MM.1S (cell line): ENCODE results near the gene PLCH1.

Experiments used
- EZH2phosphoT487 ChIP-seq: fragments of 300-600 bp; sonication (generic); IDR thresholded peaks from 2 replicates; pipeline ENCODE4 v1.6.1; 2018; ENCODE audit warnings: antibody characterized with exemption, low read length
- TF ChIP-seq, protein P1 (sequence below): fragments of 300-600 bp; sonication (generic); IDR thresholded peaks from 2 replicates; pipeline ENCODE4 v1.5.1; 2016; ENCODE audit warnings: antibody characterized with exemption, low read length, mixed read lengths

DNA sequence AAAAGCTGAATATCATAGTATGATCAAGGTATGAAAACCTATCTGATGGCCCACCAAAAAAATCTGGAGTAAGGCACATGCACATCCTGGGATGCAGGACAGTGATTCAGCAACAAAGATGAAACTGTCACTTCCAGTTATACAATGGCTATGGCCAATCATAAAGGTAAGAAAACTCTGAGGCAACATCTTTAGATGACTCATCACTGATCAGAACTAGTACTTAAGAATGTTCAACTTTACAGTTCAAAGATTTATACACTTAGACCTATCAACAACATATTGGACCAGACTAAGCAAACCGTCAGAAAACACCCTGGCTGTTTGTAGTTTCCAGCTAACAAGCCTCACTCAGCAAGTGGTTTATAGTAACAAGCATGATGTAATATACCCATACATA lies 21.3 kb upstream of the PLCH1 start:
- TF ChIP-seq, protein P1, sequence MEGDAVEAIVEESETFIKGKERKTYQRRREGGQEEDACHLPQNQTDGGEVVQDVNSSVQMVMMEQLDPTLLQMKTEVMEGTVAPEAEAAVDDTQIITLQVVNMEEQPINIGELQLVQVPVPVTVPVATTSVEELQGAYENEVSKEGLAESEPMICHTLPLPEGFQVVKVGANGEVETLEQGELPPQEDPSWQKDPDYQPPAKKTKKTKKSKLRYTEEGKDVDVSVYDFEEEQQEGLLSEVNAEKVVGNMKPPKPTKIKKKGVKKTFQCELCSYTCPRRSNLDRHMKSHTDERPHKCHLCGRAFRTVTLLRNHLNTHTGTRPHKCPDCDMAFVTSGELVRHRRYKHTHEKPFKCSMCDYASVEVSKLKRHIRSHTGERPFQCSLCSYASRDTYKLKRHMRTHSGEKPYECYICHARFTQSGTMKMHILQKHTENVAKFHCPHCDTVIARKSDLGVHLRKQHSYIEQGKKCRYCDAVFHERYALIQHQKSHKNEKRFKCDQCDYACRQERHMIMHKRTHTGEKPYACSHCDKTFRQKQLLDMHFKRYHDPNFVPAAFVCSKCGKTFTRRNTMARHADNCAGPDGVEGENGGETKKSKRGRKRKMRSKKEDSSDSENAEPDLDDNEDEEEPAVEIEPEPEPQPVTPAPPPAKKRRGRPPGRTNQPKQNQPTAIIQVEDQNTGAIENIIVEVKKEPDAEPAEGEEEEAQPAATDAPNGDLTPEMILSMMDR = no peak
- no peak for TF ChIP-seq EZH2phosphoT487
